Tibial artery (tissue), 4 donors: Measurements from ENCODE around the gene LMOD1.
A peak's percentile ranks its signal among the peaks of the same experiment; 100 is the strongest.

Source experiments
- DNase-seq, 2 donors: peaks; one replicate each; pipeline ENCODE4 v3.0.0-alpha.2; 2019
- H3K27ac ChIP-seq, 2 donors: fragments of 200-600 bp; sonication (generic) in 1 of 2; 1 replicate in 1 of 2; 2 replicates in 1 of 2; pipeline ENCODE4 v1.5.1; 2018 to 2019; ENCODE audit warnings: mild to moderate bottlenecking in 1 of 2
- H3K27me3 ChIP-seq, 2 donors: fragments of 200-600 bp; sonication (generic) in 1 of 2; one replicate each; pipeline versions ENCODE4 v1.5.1 to v1.6.0; 2016 to 2019
- H3K36me3 ChIP-seq, 3 donors: fragments of 200-600 bp; sonication (generic) in 2 of 3; one replicate each; pipeline ENCODE4 v1.5.1; 2016 to 2019; ENCODE audit warnings: mild to moderate bottlenecking in 2 of 3
- H3K4me1 ChIP-seq, 4 donors: fragments of 200-600 bp; sonication (generic) in 2 of 4; 1 replicate in 3 of 4; 2 replicates in 1 of 4; pipeline ENCODE4 v1.5.1; 2016 to 2019
- H3K4me3 ChIP-seq, 2 donors: fragments of 200-600 bp; sonication (generic) in 1 of 2; 1 replicate in 1 of 2; 2 replicates in 1 of 2; pipeline ENCODE4 v1.5.1; 2018 to 2019; ENCODE audit warnings: mild to moderate bottlenecking in 2 of 2
- H3K9me3 ChIP-seq, 3 donors: fragments of 200-600 bp; sonication (generic) in 1 of 3; one replicate each; pipeline ENCODE4 v1.5.1; 2016 to 2019
- CTCF ChIP-seq, 2 experiments: fragments of 200-600 bp in 1 of 2; fragments of 450-650 bp in 1 of 2; IDR thresholded peaks; one replicate each; pipeline ENCODE4 v1.5.1; 2017 to 2019; ENCODE audit warnings: antibody characterized with exemption in 2 of 2, mild to moderate bottlenecking in 1 of 2, moderate library complexity in 1 of 2
- intact Hi-C: fragments of 100-400 bp; cut with DNase I; formaldehyde crosslinking; loops from one replicate; pipeline ENCODE4 v1.15.0; 2023; ENCODE audit warnings: low total_unique reads

Gene LMOD1

GRCh38 chr1:201939574-201939973 is 6.8 kb downstream of the LMOD1 start:
- intact Hi-C loops: no loop called here
- no peak for DNase-seq
- H3K9me3 ChIP-seq: no peaks in the 10 kb centered on the region
- peaks cover 41 to 69% (median 49%) of the 10 kb centered on the region in 3 donors for H3K36me3 ChIP-seq
- peak overlapping the region; percentile 83 to 92 for H3K4me3 ChIP-seq
- no peaks in the 10 kb centered on the region for H3K27me3 ChIP-seq
- peaks cover 0 to 70% (median 42%) of the 10 kb centered on the region in 4 donors for H3K4me1 ChIP-seq
- peak overlapping the region; percentile 95 to 97 for H3K27ac ChIP-seq
- no peak for TF ChIP-seq CTCF (IDR thresholded peaks at IDR 0.05)

- no peak for TF ChIP-seq CTCF (IDR thresholded peaks at IDR 0.05)
- DNase-seq: no peak
- Histone ChIP-seq H3K4me1 (peaks cover 0 to 74% (median 46%) of the 10 kb centered on the region in 4 donors), H3K4me3 (peak overlapping the region; percentile 83 to 92), H3K27me3 (no peaks in the 10 kb centered on the region), H3K36me3 (peaks cover 37 to 65% (median 44%) of the 10 kb centered on the region in 3 donors), H3K9me3 (no peaks in the 10 kb centered on the region), H3K27ac (peak overlapping the region; percentile 95 to 97)
- intact Hi-C loops: no loop called here
Measured at GRCh38 chr1:201939148-201939547, 7.2 kb downstream of the LMOD1 start.

GRCh38 chr1:201938440-201939035 is 7.8 kb downstream of the LMOD1 start:
- H3K27me3 ChIP-seq: no peaks in the 10 kb centered on the region
- no peaks in the 10 kb centered on the region for H3K9me3 ChIP-seq
- H3K36me3 ChIP-seq: peaks cover 31 to 59% (median 38%) of the 10 kb centered on the region in 3 donors
- no peak for TF ChIP-seq CTCF (IDR thresholded peaks at IDR 0.05)
- H3K4me3 ChIP-seq: peak overlapping the region; percentile 83 to 92
- intact Hi-C loops: no loop called here
- peaks cover 0 to 80% (median 48%) of the 10 kb centered on the region in 4 donors for H3K4me1 ChIP-seq
- no peak for DNase-seq
- H3K27ac ChIP-seq: peak overlapping the region; percentile 95 to 97

- peak overlapping the region; percentile 95 to 97 for H3K27ac ChIP-seq
- H3K9me3 ChIP-seq: no peaks in the 10 kb centered on the region
- DNase-seq: no peak
- TF ChIP-seq CTCF (IDR thresholded peaks at IDR 0.05): no peak
- peak overlapping the region; percentile 83 to 92 for H3K4me3 ChIP-seq
- no peaks in the 10 kb centered on the region for H3K27me3 ChIP-seq
- H3K4me1 ChIP-seq: peaks cover 0 to 89% (median 52%) of the 10 kb centered on the region in 4 donors
- intact Hi-C loops: no loop called here
- peaks cover 29 to 55% (median 32%) of the 10 kb centered on the region in 3 donors for H3K36me3 ChIP-seq
Measured at GRCh38 chr1:201937624-201938213, 8.6 kb downstream of the LMOD1 start.

- intact Hi-C loops: no loop called here
- peaks cover 48 to 66% (median 54%) of the 10 kb centered on the region in 3 donors for H3K36me3 ChIP-seq
- no peak for TF ChIP-seq CTCF (IDR thresholded peaks at IDR 0.05)
- no peaks in the 10 kb centered on the region for H3K9me3 ChIP-seq
- H3K27me3 ChIP-seq: no peaks in the 10 kb centered on the region
- H3K4me3 ChIP-seq: peak overlapping the region; percentile 20 to 83
- no peak for DNase-seq
- H3K4me1 ChIP-seq: peaks cover 0 to 100% (median 78%) of the 10 kb centered on the region in 4 donors
- H3K27ac ChIP-seq: peak overlapping the region; percentile 58 to 95
Measured at GRCh38 chr1:201933840-201934430, 12.4 kb downstream of the LMOD1 start.
